Measurements from ENCODE around the gene CPNE5. TPM values are rescaled to one million over a fixed set of nuclear protein-coding genes. Genes with fewer than 3 reads are reported as not detected.
A peak's percentile ranks its signal among the peaks of the same experiment; 100 is the strongest.

The CPNE5 gene
- total RNA-seq, 1 donor from 2014 or later, result 10.9 TPM

GRCh38 chr6:36840432-36841403, 1.5 kb upstream of the CPNE5 start:
- ATAC-seq (peak; percentile 2), DNase-seq (ENCODE audit: missing footprints) (no peak)
- intact Hi-C loops (cut with DNase I), result loop anchor here (2.0 kb wide), 2 partner anchors 30 to 132 kb away; no protein-coding TSS in a partner anchor

GRCh38 chr6:36839749-36840431, 646 bp upstream of the CPNE5 start:
- DNase-seq (ENCODE audit: missing footprints) (peak; percentile 77), ATAC-seq (peak; percentile 11)
- intact Hi-C loops (cut with DNase I), result loop anchor here (2.0 kb wide), 2 partner anchors 31 to 133 kb away; no protein-coding TSS in a partner anchor

- peak; percentile 0 for ATAC-seq
- intact Hi-C loops (cut with DNase I), result no loop called here
- DNase-seq (ENCODE audit: missing footprints), result no peak
Measured at GRCh38 chr6:36837686-36838085, 1.6 kb downstream of the CPNE5 start.

GRCh38 chr6:36837022-36837339, 2.3 kb downstream of the CPNE5 start:
- DNase-seq (ENCODE audit: missing footprints), result no peak
- ATAC-seq, result no peak
- intact Hi-C loops (cut with DNase I), result no loop called here

- DNase-seq (ENCODE audit: missing footprints) (no peak), ATAC-seq (peak; percentile 8)
- intact Hi-C loops (cut with DNase I), result no loop called here
Measured at GRCh38 chr6:36836111-36837021, 2.9 kb downstream of the CPNE5 start.

GRCh38 chr6:36834576-36835341, 4.5 kb downstream of the CPNE5 start:
- DNase-seq (ENCODE audit: missing footprints), result no peak
- intact Hi-C loops (cut with DNase I), result loop anchor here (5.0 kb wide), 1 partner anchor 67 kb away; no protein-coding TSS in a partner anchor
- peak; percentile 3 for ATAC-seq

- DNase-seq (ENCODE audit: missing footprints), result no peak
- ATAC-seq, result no peak
- intact Hi-C loops (cut with DNase I), result loop anchor here (5.0 kb wide), 1 partner anchor 66 kb away; no protein-coding TSS in a partner anchor
Measured at GRCh38 chr6:36833182-36833789, 6.0 kb downstream of the CPNE5 start.

- no peak for DNase-seq (ENCODE audit: missing footprints)
- intact Hi-C loops (cut with DNase I), result loop anchor here (5.0 kb wide), 1 partner anchor 65 kb away; no protein-coding TSS in a partner anchor
- ATAC-seq, result no peak
Measured at GRCh38 chr6:36832313-36832712, 6.9 kb downstream of the CPNE5 start.

GRCh38 chr6:36830577-36830976, 8.7 kb downstream of the CPNE5 start:
- ATAC-seq, result no peak
- intact Hi-C loops (cut with DNase I), result loop anchor here (5.0 kb wide), 1 partner anchor 63 kb away; no protein-coding TSS in a partner anchor
- DNase-seq (ENCODE audit: missing footprints), result no peak

GRCh38 chr6:36829919-36830544, 9.2 kb downstream of the CPNE5 start:
- intact Hi-C loops (cut with DNase I), result loop anchor here (5.0 kb wide), 2 partner anchors 43 to 63 kb away; no protein-coding TSS in a partner anchor
- ATAC-seq, result peak; percentile 56
- DNase-seq (ENCODE audit: missing footprints), result peak; percentile 80

GRCh38 chr6:36827261-36828079, 11.8 kb downstream of the CPNE5 start:
- DNase-seq (ENCODE audit: missing footprints), result no peak
- no peak for ATAC-seq
- intact Hi-C loops (cut with DNase I), result loop anchor here (5.0 kb wide), 1 partner anchor 40 kb away; no protein-coding TSS in a partner anchor

GRCh38 chr6:36826520-36827227, 12.6 kb downstream of the CPNE5 start:
- no peak for ATAC-seq
- intact Hi-C loops (cut with DNase I), result loop anchor here (5.0 kb wide), 1 partner anchor 39 kb away; no protein-coding TSS in a partner anchor
- DNase-seq (ENCODE audit: missing footprints), result no peak

- intact Hi-C loops (cut with DNase I), result loop anchor here (5.0 kb wide), 1 partner anchor 39 kb away; no protein-coding TSS in a partner anchor
- ATAC-seq, result no peak
- DNase-seq (ENCODE audit: missing footprints), result no peak
Measured at GRCh38 chr6:36825994-36826393, 13.2 kb downstream of the CPNE5 start.

- ATAC-seq (no peak), DNase-seq (ENCODE audit: missing footprints) (no peak)
- intact Hi-C loops (cut with DNase I), result loop anchor here (5.0 kb wide), 1 partner anchor 38 kb away; no protein-coding TSS in a partner anchor
Measured at GRCh38 chr6:36825452-36825851, 13.8 kb downstream of the CPNE5 start.

- ATAC-seq, result no peak
- intact Hi-C loops (cut with DNase I), result no loop called here
- no peak for DNase-seq (ENCODE audit: missing footprints)
Measured at GRCh38 chr6:36824253-36824652, 15.0 kb downstream of the CPNE5 start.
